Measurements from ENCODE around the gene TRIM16.
"Not testable (repeated sequence)": the region's sequence is repeated elsewhere in the genome, so short reads cannot be mapped to it uniquely, and the experiment has no call there.

Gene TRIM16

DNA sequence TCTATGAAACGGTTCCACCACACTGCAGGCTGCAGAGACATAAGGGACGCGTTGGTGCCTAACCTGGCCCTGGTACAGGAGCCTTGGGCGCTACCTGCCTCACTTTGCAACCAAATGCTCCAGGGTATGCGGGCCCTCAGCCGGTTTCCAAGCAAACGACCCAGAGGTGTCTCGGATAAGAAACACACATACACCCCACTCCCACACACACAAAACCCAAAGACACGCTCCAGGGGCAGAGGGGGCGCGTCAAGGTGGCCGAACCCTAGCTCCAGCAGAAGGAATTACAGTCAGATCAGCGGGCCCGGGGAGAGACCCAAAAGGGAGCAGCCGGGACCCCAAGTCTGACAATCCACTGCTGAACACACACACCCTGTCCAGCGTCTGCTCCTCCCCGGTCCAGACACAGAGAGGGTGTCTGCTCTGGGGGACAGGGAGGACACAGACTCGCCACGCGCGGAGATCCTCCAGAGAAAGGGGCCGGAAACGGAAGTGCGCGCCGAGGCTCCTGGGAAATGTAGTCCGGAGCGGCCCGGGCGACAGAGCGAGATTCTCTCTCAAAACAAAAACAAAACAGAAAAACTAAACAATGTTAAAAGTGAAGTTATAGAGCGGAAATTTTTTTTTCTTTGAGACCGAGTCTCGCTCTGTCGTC is at the start of gene TRIM16:
TSS of gene TRIM16 (minus strand) at position 488 of the 655 bp plus-strand sequence. CDS start 32,702 bp downstream, outside the sequence.
- H3K4me3 ChIP-seq (ENCODE audit: low read length), result peak within 1 kb of the TSS; percentile 51; the same call in 1 of the 2 replicates
- H3K4me1 ChIP-seq (ENCODE audit: control insufficient read depth, insufficient read depth, low read length); H3K36me3 ChIP-seq (ENCODE audit: control insufficient read depth, insufficient read depth, low read length); H3K9me3 ChIP-seq (ENCODE audit: control insufficient read depth, insufficient read depth, low read length); H3K27ac ChIP-seq (ENCODE audit: low read length); H3K27me3 ChIP-seq (ENCODE audit: control insufficient read depth, insufficient read depth, low read length); DNase-seq (ENCODE audit: low read depth, low spot score): not testable (repeated sequence)
- WGBS (ENCODE audit: insufficient coverage, insufficient read length), result no CpG with 5 or more reads among the region's 35 CpGs

DNA sequence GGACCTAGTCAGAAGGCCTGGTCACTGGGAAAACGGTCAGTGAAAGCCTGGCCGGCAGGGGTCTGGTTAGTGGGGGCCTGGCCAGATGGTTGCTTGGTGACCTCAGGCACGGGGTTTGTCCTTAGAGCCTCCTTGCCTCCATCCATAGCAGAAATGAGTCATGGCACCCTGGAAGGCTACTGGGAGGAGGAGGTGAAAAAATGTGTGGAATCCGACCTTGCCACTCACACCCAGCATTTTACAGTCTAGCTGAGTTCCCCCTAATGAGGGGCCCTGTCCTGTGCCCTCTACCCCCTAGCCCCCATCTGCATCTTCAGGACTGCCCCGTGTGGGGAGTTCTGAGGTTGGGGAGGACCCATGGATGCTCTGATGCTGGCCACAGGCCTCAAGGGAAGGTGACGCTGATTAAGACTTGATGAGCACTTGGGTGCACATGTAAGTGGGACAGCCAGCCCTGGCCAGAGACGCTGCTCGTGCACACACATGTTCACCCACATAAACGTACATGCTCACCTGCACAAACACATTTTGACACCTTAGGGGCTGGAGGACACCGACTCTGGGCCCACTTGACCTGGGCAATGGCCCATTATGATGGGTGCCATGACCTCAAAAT is 49.2 kb upstream of the TRIM16 start:
- not testable (repeated sequence) for H3K9me3 ChIP-seq (ENCODE audit: control insufficient read depth, insufficient read depth, low read length); H3K27ac ChIP-seq (ENCODE audit: low read length); H3K4me3 ChIP-seq (ENCODE audit: low read length); H3K36me3 ChIP-seq (ENCODE audit: control insufficient read depth, insufficient read depth, low read length); H3K27me3 ChIP-seq (ENCODE audit: control insufficient read depth, insufficient read depth, low read length); DNase-seq (ENCODE audit: low read depth, low spot score); H3K4me1 ChIP-seq (ENCODE audit: control insufficient read depth, insufficient read depth, low read length)
- WGBS (ENCODE audit: insufficient coverage, insufficient read length), result no CpG with 5 or more reads among the region's 10 CpGs

DNA sequence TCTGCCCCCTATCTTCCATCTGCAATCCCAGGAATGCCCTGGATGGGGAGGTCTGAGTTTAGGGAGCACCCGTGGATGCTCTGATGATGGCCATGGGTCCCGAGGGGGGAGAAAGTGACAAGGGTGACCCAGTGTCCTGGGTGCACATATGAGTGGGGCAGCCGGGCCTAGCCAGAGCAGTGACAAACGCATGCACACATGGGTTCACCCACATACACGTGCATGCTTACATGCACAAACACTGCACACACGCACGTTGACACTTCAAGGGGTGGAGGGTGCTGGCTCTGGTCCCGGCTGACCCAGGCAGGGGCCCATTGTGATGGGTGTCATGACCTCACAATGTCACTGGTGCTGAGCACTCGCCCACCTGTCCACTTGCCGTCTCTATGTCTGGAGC is 47.8 kb upstream of the TRIM16 start, which contains the start of gene TBC1D26:
TSS of gene TBC1D26 (plus strand) at position 384 of the 400 bp plus-strand sequence. CDS start 3,066 bp downstream, outside the sequence.
- H3K36me3 ChIP-seq (ENCODE audit: control insufficient read depth, insufficient read depth, low read length); H3K4me3 ChIP-seq (ENCODE audit: low read length); DNase-seq (ENCODE audit: low read depth, low spot score); H3K27ac ChIP-seq (ENCODE audit: low read length); H3K27me3 ChIP-seq (ENCODE audit: control insufficient read depth, insufficient read depth, low read length); H3K9me3 ChIP-seq (ENCODE audit: control insufficient read depth, insufficient read depth, low read length); H3K4me1 ChIP-seq (ENCODE audit: control insufficient read depth, insufficient read depth, low read length): not testable (repeated sequence)
- WGBS (ENCODE audit: insufficient coverage, insufficient read length), result no CpG with 5 or more reads among the region's 10 CpGs

DNA sequence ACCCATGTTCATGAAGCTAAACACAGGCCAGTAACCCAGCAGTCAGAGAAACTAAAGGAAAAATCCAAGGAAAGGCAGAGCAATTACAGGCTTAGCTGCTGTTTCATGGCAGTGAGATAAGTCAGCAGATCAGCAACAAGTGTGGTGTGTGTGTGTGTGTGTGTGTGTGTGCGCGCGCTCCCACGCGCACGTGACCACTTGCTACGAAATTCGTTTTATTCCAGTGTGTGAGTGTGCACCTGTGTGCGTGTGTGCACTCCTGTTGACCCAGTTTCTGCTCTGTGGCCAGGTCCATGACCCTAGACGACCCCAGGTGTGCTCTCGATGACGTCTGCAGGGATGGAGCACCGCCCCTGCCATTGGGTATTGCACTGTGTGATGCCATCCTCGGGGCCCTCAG is 46.4 kb upstream of the TRIM16 start:
- H3K27me3 ChIP-seq (ENCODE audit: control insufficient read depth, insufficient read depth, low read length); H3K27ac ChIP-seq (ENCODE audit: low read length); DNase-seq (ENCODE audit: low read depth, low spot score); H3K4me3 ChIP-seq (ENCODE audit: low read length); H3K36me3 ChIP-seq (ENCODE audit: control insufficient read depth, insufficient read depth, low read length); H3K9me3 ChIP-seq (ENCODE audit: control insufficient read depth, insufficient read depth, low read length); H3K4me1 ChIP-seq (ENCODE audit: control insufficient read depth, insufficient read depth, low read length): not testable (repeated sequence)
- WGBS (ENCODE audit: insufficient coverage, insufficient read length), result no CpG with 5 or more reads among the region's 14 CpGs

DNA sequence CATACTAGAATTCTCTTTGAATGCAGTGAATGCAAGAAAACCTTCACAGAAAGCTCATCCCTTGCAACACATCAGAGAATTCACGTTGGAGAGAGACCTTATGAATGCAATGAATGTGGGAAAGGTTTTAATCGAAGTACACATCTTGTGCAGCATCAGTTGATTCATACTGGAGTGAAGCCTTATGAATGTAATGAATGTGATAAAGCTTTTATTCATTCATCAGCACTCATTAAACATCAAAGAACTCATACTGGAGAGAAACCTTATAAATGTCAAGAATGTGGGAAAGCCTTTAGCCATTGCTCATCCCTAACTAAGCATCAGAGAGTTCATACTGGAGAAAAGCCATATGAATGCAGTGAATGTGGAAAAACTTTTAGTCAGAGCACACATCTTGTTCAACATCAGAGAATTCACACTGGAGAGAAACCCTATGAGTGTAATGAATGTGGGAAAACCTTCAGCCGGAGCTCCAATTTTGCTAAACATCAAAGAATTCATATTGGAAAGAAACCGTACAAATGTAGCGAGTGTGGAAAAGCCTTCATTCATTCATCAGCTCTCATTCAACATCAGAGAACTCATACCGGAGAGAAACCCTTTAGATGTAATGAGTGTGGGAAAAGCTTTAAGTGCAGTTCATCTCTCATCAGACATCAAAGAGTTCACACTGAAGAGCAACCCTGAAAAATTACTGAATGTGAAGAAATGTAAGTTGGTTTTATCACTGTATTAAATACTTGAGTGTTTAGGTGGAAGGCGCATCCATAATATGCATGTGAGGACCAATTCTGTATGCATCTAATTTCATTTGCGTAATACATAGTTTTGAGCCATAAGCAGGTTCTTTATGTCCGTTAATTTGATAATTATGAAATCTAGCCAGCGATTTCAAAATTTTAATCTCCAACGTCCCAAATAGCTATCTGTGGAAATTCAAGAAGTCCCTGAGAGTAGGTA is 32.8 kb upstream of the TRIM16 start:
- H3K27ac ChIP-seq (ENCODE audit: low read length); DNase-seq (ENCODE audit: low read depth, low spot score); H3K4me3 ChIP-seq (ENCODE audit: low read length); H3K4me1 ChIP-seq (ENCODE audit: control insufficient read depth, insufficient read depth, low read length); H3K27me3 ChIP-seq (ENCODE audit: control insufficient read depth, insufficient read depth, low read length); H3K36me3 ChIP-seq (ENCODE audit: control insufficient read depth, insufficient read depth, low read length); H3K9me3 ChIP-seq (ENCODE audit: control insufficient read depth, insufficient read depth, low read length): not testable (repeated sequence)
- WGBS (ENCODE audit: insufficient coverage, insufficient read length), result no CpG with 5 or more reads among the region's 11 CpGs

DNA sequence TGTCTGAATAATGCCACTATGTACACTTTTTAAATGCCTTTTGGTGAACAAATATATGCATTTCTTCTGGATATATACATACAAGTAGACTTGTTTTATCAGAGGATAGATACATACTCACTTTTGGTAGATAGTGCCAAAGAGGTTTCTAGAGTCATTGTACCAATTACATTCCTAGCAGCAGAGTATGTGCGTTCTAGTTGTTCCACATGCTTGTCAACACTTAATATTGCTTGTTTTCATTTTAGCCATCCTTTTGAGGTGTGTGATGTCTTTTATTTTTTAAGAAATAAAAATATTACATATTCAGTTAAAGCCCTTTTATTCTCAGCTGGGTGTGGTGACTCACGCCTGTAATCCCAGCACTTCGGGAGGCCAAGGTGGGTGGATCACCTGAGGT is 24.8 kb upstream of the TRIM16 start:
- WGBS (ENCODE audit: insufficient coverage, insufficient read length), result no CpG with 5 or more reads among the region's 3 CpGs
- H3K27me3 ChIP-seq (ENCODE audit: control insufficient read depth, insufficient read depth, low read length); H3K9me3 ChIP-seq (ENCODE audit: control insufficient read depth, insufficient read depth, low read length); DNase-seq (ENCODE audit: low read depth, low spot score); H3K36me3 ChIP-seq (ENCODE audit: control insufficient read depth, insufficient read depth, low read length); H3K4me1 ChIP-seq (ENCODE audit: control insufficient read depth, insufficient read depth, low read length); H3K27ac ChIP-seq (ENCODE audit: low read length); H3K4me3 ChIP-seq (ENCODE audit: low read length): not testable (repeated sequence)

DNA sequence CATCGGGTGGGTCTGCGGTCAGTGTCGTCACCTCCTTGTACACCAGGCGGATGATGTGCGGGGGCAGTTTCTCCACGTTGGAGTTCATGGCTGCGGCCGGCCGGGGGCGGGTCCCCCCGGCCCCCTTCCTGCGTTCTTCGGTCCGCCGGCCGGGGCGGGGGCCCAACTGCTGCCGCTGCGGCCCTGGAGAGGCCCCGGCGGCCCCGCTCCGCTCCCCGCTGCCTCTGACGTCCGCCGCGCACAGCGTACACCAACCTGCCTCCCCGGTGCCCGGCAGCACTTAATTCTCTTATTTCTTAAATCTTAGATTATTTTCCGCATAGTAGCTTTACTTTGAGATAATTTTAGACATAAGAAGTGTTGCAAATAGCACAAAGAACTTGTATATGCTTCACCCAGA is 20.7 kb upstream of the TRIM16 start:
- H3K36me3 ChIP-seq (ENCODE audit: control insufficient read depth, insufficient read depth, low read length); H3K4me3 ChIP-seq (ENCODE audit: low read length); H3K4me1 ChIP-seq (ENCODE audit: control insufficient read depth, insufficient read depth, low read length); H3K9me3 ChIP-seq (ENCODE audit: control insufficient read depth, insufficient read depth, low read length); DNase-seq (ENCODE audit: low read depth, low spot score); H3K27ac ChIP-seq (ENCODE audit: low read length); H3K27me3 ChIP-seq (ENCODE audit: control insufficient read depth, insufficient read depth, low read length): not testable (repeated sequence)
- WGBS (ENCODE audit: insufficient coverage, insufficient read length), result no CpG with 5 or more reads among the region's 32 CpGs

DNA sequence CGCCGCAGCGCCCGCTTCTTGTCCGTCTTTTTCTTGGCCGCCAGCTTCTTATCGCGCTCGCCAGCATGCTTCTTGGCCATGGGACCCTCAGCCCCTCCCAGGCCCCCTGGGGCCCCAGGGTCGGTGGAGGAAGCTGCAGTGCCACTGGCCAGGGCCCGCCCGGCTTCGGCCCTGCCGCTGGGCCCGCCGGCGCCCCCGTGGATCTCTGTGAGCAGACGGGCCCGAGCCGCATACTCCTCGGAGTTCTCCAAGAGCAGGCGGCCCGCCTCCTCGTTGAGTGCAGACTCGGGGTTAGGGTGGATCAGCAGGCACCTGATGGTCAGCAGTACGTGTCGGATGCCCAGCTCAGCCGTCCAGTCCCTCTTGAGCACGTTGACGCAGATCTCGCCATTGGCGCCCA is 20.1 kb upstream of the TRIM16 start:
- not testable (repeated sequence) for H3K4me3 ChIP-seq (ENCODE audit: low read length); H3K27me3 ChIP-seq (ENCODE audit: control insufficient read depth, insufficient read depth, low read length); H3K36me3 ChIP-seq (ENCODE audit: control insufficient read depth, insufficient read depth, low read length); H3K9me3 ChIP-seq (ENCODE audit: control insufficient read depth, insufficient read depth, low read length); H3K4me1 ChIP-seq (ENCODE audit: control insufficient read depth, insufficient read depth, low read length); DNase-seq (ENCODE audit: low read depth, low spot score); H3K27ac ChIP-seq (ENCODE audit: low read length)
- no CpG with 5 or more reads among the region's 33 CpGs for WGBS (ENCODE audit: insufficient coverage, insufficient read length)

DNA sequence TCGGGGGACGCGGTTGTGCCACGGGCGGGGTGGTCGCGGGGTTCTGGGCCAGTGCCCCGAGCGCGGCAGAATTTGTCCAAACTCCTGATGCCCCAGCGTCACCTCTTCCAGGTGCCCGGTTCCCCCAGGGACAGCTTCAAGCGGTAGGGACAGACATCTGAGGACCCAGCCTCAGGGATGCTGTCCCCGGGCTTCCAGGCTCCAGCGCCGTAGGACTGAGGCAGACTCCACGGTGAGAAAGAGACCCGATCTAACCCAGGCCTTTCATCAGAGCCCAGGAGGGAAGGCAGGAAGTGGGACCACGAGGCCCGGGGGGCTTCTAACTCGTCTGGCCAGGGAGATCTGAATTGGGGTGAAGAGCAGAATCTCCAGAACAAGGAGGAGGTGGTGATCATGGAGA is 15.8 kb upstream of the TRIM16 start:
- H3K27ac ChIP-seq (ENCODE audit: low read length); H3K4me1 ChIP-seq (ENCODE audit: control insufficient read depth, insufficient read depth, low read length); H3K9me3 ChIP-seq (ENCODE audit: control insufficient read depth, insufficient read depth, low read length); H3K36me3 ChIP-seq (ENCODE audit: control insufficient read depth, insufficient read depth, low read length); DNase-seq (ENCODE audit: low read depth, low spot score); H3K27me3 ChIP-seq (ENCODE audit: control insufficient read depth, insufficient read depth, low read length): not testable (repeated sequence)
- no CpG with 5 or more reads among the region's 21 CpGs for WGBS (ENCODE audit: insufficient coverage, insufficient read length)
- H3K4me3 ChIP-seq (ENCODE audit: low read length), result peak overlapping the region; percentile 50; the same call in 1 of the 2 replicates

DNA sequence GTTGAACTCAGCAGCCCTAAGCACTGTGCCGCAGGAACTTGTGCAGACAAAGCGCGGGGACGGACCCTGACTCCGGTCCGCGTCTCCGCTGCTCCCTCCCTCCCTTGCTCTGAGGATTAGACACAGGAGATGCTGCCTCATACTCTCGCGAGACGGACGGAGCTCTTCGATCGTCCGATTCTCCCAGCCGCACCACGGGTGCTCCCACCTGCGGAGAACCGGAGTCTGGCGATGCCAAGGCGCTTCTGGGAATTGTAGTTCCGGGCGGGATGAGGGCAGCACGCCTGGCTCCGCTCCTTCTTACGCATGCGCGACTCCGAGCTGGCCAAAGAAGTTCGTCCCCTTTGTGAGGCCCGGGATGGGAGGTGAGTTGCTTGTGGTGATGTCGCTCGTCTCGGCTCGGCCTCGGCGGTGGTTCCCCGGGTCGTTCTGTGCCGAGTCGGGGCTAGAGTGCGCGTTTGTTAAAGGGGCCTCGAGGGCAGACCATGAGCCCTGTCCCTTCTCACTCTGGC is 15.4 kb upstream of the TRIM16 start, which contains the start of gene ZNF286A:
TSS of gene ZNF286A (plus strand) at position 340 of the 512 bp plus-strand sequence. CDS start 578 bp downstream, outside the sequence.
- no CpG with 5 or more reads among the region's 44 CpGs for WGBS (ENCODE audit: insufficient coverage, insufficient read length)
- H3K27ac ChIP-seq (ENCODE audit: low read length); H3K27me3 ChIP-seq (ENCODE audit: control insufficient read depth, insufficient read depth, low read length); H3K4me1 ChIP-seq (ENCODE audit: control insufficient read depth, insufficient read depth, low read length); H3K9me3 ChIP-seq (ENCODE audit: control insufficient read depth, insufficient read depth, low read length); H3K36me3 ChIP-seq (ENCODE audit: control insufficient read depth, insufficient read depth, low read length): not testable (repeated sequence)
- peak; percentile 99 for DNase-seq (ENCODE audit: low read depth, low spot score)
- peak within 1 kb of the TSS; percentile 50; the same call in 1 of the 2 replicates for H3K4me3 ChIP-seq (ENCODE audit: low read length)

All from iPS DF 6.9 (cell line).